Activated CD4-positive, alpha-beta T cell treated with anti-CD3 and anti-CD28 coated beads, Interleukin-2, amount 50 U/mL, for 24 hours (primary cell): ENCODE results near the gene DLGAP4.
"Not testable (repeated sequence)": the region's sequence is repeated elsewhere in the genome, so short reads cannot be mapped to it uniquely, and the experiment has no call there.

Experiments used
- DNase-seq, 2 donors: peaks; one replicate each; pipeline ENCODE4 v3.0.0-alpha.2; 2020; ENCODE audit warnings: low read depth in 1 of 2, low spot score in 1 of 2

Gene DLGAP4

DNA sequence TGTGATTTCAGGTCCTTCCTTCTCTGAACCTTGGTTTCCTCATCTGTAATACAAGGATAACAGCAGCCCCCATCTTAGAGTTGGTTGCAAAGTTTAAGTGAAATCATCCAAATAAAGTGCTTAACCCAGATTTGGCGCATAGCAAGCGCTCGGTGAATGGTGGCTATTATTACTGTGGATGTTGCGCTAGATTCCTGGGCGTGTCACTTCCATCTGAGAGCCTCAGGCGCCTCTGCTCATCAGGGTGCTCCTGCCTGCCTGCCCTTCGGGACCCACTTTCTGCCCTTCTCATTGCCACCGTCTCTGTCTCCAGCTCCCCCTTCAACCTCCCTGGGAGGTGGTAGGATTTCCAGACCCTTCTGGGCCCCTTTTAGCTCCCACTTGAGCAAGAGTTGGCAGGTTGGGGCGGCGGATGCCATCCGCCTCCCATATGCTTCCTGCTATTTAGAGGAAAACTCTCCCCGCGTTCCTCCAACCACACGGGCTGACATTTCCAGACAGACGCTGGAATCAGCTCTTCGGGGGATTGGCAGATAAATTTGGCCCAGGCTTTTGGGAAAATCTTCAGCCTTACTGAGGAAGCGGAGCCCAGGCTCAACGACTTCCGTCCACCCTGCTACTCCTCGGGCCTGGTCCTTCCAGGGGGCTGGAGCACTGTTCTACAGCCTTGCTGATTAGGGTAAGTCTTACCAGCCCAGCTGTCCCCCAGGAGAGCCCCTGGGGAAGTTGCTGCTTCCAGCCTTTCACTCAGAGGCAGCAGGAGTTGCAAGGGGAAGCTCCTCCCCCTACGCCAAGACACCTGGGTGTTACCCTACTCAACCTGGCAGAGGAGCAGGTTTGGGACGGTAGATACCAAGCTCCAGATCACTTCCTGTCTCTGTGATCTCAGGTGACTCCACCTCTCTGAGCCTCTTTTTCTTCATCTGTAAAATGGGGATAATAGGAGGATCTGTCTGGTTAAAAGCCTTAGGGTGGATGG, 71.5 kb downstream of the DLGAP4 start:
- DNase-seq = no peak

DNA sequence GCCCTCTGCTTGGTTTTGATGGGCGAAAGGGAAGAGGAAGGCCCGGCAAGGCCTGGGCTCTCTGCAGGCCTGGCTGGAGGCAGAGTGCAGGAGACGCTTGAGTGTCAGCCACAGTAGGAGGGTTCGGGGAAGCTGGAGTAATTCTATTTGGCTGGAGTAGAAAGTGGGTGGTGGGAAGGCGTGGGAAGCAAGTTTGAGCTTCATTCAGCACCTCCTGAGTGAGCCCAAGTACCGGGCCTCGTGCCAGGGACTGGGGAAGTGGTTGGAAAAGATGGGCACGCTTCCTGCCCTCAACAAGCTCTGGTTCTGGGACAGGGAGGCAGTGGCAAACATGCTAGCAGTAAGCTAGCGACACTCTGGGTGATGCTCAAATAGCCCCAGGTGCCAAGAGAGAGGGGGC, 72.5 kb downstream of the DLGAP4 start:
- no peak for DNase-seq

DNA sequence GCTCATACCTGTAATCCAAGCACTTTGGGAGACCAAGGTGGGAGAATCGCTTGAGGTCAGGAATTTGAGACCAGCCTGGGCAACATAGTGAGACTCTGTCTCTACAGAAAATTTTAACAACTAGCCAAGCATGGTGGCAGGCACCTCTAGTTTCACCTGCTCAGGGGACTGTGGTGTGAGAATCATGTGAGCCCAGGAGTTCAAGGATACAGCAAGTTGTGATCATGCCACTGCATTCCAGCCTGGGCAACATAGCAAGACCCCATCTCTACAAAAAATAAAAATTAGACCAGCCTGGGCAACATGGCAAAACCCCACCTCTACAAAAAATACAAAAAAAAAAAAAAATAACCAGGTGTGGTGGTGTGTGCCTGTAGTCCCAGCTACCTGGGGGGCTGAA, 73.8 kb downstream of the DLGAP4 start:
- not testable (repeated sequence) for DNase-seq

DNA sequence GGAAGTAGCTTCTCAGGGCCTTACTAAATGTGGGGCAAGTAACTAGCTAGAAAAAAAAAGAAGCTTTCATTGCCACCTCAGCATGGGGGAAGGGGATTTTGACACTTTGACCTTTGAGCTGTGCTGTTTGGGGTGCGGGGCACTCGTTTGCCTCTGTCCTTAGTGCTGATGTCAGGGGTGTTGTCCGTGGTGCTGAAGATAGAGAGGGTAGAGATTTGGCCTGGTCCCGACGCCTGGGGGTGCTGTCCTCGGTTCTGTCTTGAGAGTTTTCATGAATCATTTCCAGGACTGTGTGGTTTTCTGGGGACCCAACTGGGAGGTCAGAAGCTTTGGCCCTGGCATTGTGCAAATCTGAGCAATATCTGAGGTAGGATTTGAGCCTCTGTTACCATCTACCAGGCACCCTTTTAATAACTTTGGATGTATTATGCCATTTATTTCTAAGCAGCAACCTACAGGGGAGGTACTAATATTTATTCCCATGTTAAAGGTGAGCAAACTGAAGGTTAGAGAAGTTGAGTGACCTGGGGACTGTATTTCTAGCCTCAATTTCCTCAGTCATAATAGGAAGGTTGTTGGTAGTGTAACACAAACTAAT, 78.0 kb downstream of the DLGAP4 start:
- no peak for DNase-seq

DNA sequence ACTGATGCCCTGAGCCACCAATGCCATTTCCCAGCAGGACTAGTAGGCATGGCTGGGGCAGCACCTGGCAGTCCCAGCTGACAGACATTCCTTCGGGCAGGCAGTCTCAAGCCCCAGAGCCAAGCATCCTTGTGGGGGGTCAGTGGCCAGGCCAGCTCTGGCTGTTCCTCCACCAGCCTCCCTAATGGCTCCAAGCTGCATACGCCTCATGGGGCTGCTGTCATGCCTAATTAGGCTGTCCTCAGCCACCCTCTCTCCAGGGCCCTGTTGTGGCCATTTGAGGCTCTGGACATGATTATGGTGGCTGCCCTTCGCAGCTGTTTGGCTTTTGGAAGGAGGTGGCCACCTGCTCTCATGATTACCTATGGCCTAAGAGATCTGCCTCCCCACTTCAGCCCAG, 79.4 kb downstream of the DLGAP4 start:
- no peak for DNase-seq

DNA sequence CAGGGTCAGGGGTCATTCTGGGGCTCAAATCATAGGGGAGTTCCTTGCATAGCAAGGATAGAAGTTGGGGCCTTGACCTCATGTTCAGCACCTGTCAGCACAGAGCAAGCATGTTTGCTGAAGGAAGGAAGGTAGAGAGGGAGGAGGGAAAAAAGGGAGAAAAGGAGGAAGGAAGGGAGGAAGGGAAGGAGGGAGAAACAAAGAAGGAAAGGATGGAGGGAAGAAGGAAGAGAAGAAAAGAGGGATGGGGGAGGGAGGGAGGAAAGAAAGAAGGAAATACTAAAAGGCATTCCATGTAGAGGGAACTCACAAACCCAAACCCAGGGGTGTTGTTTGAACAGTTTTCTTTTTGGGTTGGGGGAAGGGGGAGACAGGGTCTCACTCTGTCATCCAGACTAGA, 80.1 kb downstream of the DLGAP4 start:
- DNase-seq = no peak

DNA sequence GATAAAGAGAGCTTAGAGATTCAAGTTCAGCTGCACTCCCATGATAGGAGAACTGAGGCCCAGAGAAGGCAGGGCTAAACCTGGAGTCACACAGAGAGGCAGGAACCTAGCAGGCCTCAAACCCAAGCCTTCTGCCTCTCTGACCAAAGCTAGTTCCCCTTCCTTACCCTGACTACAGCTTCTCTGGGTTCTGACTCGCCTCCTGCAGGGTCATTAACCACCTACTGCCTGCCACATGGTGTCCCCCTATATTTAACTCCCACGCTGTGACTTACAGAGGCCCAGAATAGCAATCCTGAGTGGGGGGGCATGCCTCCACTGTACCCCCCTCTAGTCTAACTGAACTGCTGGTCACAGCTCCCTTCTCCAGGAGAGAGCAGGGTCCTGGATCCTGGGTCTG, 84.1 kb downstream of the DLGAP4 start:
- no peak for DNase-seq

DNA sequence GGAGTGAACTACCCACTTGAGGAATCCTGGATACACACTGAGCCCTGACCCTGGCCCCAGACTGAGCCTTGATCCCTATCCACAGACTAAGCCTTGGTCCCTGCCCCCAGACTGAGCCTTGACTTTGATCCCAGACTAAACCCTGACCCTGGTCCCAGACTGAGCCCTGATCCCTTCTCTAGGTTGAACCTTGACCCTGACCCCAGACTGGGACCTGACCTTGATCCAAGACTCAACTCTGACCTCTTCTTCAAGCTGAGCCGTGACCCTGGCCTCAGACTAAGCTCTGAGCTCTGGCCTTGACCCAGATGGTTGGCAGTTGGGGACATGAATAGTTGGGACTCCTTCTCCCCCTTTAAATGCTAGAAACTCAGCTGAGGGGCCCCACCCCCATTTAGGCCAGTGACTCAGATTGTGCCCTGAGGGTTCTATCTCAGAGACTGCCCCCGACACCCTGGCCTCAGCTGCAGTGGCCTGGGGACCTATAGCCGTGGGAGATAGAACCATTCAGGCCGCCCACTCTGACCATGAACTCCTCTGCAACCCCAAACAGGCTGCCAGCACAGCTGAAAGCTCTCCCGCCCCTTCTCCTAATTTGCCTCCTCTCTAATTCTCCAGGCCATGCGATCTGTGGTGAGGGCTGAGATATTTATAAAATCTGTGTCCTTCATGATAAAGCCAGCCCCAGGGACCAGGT, 84.7 kb downstream of the DLGAP4 start:
- no peak for DNase-seq

DNA sequence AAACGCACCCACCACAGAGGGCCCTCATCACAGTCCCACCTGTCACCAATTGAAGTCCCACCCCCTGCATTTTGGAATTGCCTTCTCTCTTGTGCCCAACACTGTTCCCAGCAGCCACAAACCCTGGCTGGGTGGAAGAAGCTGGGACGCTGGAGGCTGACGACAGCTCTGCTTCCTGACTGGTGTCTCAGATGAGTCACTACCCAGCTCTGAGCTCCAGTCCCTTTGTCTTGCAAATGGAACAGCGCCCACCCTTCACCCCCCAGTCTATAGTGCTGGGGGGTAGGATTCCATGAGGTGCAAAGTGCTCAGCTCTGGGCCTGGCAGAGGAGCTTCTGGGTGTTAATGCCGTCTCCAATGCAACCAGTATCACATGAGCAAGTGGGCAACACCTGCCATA, 85.3 kb downstream of the DLGAP4 start:
- DNase-seq = no peak

DNA sequence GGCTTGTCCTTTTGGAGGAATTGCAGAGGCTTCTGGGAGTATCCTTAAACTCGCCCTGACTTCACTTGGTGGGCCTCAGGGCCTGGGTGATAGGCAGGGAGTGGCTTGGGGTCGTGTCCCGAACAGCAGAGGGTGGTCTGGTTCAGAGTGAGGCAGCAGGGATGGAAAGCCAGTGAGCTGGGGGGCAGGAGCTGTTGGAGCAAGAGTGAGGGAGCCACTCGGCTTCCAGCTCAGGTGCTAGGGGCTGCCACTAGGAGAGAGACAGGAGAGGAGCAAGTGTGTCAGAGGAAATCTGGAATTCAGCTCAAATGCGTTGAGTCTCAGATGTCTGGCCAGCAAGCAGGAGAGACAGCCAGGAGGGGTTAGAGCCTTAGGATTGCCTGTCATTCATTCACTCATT, 85.8 kb downstream of the DLGAP4 start:
- no peak for DNase-seq

DNA sequence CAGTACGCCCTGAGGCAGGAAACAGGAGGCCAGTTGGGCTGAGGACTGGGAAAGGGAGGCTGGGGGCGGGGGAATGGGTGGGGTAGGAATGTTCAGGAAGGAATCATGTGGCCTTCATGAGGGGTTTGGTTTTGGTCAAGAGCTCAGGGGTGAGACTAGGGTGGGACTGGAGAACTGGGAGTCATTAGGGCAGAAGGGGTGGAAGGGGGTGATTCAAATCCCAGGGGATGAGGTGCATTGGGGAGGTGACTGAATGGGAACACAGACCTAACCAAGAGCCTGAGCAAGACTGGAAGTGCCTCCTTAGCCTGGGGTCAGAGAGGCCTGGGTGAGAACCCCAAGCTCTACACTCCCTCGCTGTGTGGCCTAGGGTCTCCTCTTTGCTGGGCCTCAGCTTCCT, 86.8 kb downstream of the DLGAP4 start:
- no peak for DNase-seq

DNA sequence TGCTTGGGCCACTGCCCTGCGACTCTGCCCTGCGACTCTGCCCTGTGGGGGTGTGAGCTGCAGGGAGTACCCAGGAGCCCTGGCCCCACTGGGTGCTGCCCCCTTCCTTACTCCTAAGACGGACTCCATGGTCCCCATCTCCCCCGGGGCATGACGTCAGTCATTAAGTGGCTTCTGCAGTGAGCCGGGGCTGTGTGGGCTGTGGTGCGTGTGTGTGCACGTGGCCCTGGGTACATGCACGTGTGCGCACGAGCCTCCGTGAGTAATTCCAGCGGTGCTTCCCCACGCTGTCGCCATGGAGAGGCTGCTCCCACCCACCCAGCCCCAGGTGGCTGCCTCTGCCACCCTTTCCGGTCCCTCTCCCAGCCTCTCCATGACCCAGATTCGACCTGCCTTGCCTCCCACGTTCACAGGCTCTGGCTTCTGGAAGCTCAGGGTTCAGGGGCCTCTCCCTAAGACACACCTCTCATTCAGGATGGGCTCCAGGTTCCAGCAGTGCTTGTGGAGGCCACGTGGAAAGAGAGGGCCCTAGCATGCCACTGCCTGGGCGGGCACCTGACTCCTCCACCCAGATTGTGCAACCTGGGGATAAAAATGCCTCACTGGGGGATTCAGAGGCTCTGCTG, 88.3 kb downstream of the DLGAP4 start:
- no peak for DNase-seq

DNA sequence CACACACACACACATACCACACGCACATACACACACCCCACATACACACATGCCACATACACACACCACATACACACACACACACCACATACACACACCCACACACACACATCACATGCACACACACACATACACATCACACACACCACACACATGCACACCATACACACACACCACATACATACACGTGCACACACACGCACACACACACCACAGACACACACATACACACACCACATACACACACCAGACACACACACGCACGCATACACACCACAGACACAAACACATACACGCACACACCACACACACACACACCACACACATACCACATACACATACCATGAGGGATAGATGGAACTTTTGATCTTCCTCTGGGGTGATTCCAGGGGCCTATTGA, 90.2 kb downstream of the DLGAP4 start:
- no peak for DNase-seq

DNA sequence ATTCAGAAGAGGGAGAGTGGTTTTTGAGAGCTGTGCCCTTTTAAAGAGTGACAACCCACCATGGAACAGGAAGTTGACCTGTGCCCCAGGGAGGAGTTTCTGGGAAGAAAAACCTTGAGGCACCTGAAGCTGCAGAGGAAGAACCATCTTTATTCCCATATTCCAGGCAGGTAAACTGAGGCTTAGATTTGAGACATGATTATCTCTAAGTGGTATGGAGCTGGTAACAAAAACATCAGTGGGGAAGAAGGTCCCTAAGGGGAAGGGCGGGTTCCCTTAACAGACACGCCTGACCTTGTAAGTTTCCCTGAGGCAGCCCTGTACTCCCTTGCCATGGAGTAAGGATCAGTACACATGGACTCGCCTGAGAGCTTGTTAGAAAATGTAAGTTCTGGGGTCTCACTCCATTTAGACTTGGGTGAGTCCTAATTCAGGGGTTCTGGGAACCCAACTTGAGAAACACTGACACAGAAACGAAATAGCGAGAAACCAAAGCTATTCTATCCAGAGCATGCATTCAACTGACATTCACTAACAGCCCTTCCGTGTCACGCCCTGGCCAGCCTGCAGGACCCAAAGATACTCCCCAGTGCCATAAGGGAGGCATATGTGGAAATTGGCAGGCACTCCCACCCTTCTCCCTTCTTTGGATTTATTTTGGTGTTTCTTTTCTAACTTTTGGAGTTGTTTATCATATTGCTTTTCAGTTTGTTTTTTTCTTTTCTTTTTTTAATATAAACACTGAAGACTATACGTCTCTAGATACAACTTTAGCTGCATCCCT, 90.9 kb downstream of the DLGAP4 start:
- DNase-seq = no peak

DNA sequence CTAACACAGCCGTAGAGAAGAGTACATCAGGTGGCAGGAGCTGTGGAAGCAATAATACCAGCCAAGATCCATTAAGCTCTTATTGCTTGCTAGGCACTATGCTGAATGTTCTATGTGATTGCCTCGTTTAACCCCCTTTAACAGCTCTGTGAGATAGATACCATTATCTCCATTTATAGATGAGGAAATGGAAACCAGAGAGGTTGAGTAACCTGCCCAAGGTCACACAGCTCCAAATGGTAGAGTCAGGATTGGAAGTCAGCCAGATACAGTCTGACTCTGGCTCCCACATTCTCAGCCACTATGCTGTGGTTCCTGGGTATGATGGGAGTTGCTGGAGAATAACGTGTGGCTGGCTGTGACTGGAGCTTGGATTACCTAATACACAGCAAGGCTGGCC, 92.4 kb downstream of the DLGAP4 start:
- no peak for DNase-seq

DNA sequence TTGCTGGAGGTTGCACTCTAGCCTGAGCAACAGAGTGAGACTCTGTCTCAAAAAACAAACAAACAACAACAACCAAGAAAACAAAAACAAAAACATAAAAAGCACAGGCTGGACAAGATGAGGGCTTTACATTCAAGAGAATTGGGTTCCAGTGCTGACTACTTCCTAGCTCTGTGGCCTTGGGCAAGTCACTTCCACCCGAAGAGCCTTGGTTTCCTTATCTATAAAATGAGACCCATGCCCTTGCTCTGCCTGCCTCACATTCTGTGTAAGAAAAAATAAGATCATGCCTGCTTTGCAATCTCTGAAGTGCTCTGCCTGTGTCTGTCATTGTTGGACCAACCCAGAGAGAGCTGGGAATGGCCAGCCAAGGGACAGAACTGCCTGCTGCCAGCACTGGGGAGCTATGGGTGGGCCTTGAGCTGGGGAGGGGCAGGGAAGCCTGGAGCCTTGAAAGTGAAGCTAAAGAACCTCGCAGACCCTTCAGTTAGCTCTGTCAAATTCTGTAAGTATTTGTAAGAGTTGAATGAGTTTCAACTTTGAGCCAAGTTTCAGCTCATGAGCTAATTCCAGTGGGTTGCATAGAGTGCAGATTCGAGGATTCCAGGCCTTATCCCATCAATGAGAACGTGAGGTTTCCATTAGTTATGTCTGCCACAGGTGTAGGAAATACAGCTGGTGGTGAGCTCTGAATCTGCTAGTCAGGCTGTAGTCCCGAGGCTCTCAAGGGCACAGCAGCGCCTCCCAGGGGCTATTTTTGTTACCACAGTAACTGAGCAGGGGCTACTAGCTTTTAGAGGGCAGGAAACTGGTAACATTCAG, 93.2 kb downstream of the DLGAP4 start:
- DNase-seq = no peak

DNA sequence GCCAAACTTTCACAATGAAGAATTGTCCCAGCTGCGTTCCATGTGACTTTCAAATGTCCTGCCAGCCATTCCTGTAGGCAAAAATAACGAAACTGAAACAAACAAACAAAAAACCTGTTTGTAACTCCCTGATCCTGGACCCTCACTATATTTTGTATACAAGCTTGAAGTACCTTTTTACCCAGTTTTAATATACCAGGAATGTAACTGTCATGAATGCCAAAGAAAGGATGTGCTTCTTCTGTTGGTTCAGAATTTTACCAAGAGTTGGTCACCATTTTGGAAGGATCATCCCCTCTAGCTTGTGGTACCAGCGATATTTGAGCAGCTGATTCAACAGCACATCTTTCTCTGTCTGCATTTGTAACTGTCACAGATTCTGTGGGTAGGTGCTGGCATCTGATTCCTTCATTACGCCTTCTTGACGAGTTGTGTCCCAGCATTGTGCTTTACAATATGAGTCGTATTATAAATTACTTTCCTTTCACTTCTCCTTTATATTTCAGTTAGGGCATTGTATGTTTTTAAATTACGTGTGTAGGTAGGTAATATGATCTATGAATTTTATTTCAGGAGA, 93.9 kb downstream of the DLGAP4 start:
- no peak for DNase-seq

DNA sequence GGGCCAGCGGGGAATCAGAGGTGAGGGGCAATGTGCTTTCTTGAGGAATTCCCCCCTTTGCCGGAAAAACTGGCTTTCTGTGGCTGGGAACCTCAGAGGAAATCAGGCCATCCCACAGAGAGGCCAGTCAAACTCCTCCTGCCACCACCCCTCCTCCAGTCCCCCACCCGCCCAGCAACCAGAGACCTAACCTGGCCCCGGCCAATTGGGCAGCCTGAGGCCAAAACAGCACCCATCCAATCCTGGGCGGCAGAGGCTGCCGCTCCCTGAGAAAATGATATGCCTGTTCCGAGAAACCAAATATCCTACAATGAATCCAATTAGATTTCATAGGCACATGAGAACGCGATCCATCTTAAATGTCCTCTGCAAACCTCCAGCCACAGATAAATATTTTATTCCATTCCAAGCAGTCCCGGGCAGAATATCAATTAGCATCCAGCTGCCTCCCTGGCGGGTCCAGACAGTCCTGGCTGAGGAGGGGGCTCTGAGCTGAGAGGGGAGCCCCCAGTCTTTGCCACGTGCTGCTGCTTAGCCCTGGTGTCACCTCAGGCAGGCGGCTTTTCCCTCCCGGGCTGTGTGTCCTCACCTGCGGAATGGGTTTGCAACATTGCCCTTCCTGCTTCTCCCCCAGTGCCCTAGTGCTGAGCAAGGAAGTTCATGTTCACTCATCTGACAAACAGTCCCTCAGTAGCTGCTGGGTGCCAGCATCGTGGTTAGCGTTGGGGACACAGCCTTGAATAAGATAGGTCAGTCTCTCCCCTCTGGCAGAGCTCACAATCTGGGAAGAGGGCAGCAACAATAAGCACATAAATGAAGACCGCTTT, 95.0 kb downstream of the DLGAP4 start:
- no peak for DNase-seq

DNA sequence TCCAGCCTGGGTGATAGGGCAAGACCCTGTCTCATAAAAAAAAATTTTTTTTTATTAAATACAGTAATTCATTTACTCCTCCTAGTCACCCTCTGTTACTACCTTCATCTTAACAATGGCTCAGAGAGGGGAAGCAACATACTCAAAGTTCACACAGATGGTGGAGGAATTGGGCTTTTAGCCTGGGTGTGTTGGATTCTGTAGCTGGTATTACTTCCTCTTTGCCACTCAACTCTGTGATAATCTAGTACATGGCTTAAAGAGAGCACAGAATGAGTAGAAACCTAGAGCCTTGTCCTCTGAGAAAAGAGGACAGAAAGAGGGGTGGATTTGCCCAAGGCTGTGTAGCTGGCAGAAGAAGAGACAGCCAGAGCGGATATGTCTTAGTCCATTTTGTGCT, 96.6 kb downstream of the DLGAP4 start:
- no peak for DNase-seq
